T47D (cell line): ENCODE measurements around the gene ALDOA.

ENCODE experiments used
- DNase-seq, 2 experiments: peaks; one replicate each; pipeline versions ENCODE4 v3.0.0 to v3.0.0-alpha.2; 2011 to 2012; ENCODE audit warnings: low read depth in 1 of 2, low spot score in 1 of 2
- JUND ChIP-seq: IDR thresholded peaks from 2 replicates; pipeline ENCODE4 v1.6.1; 2012; ENCODE audit warnings: low read depth
- in situ Hi-C: cut with HindIII; loops from 2 replicates; pipeline ENCODE4 v1.10.0; 2016; ENCODE audit warnings: low sequenced_read_pairs, low pct_unique_long_range_greater_than_20kb

ALDOA gene

GRCh38 chr16:30090610-30091331 is 25.2 kb downstream of the ALDOA start:
- in situ Hi-C loops, result no loop called here
- no peak for TF ChIP-seq JUND
- no peak for DNase-seq

GRCh38 chr16:30091474-30092372 is 26.2 kb downstream of the ALDOA start, which contains the start of gene TBX6:
TSS of gene TBX6 (minus strand) at chr16:30091924. CDS start at chr16:30091193, 731 bp downstream.
- in situ Hi-C loops, result no loop called here
- TF ChIP-seq JUND, result no peak
- peak; percentile 91 to 93 for DNase-seq

- DNase-seq, result peak; percentile 44 to 46
- in situ Hi-C loops, result no loop called here
- TF ChIP-seq JUND, result no peak
These were observed 26.9 kb downstream of the ALDOA start for GRCh38 chr16:30092373-30093010.

- DNase-seq, result no peak
- in situ Hi-C loops, result no loop called here
- TF ChIP-seq JUND, result no peak
These were observed 29.1 kb downstream of the ALDOA start for GRCh38 chr16:30094541-30095165.

- DNase-seq, result peak in 1 of 2 experiments; percentile 37
- no peak for TF ChIP-seq JUND
- in situ Hi-C loops, result no loop called here
These were observed 29.9 kb downstream of the ALDOA start for GRCh38 chr16:30095166-30096078.

- TF ChIP-seq JUND, result no peak
- peak; percentile 92 to 99 for DNase-seq
- in situ Hi-C loops, result no loop called here
These were observed 30.7 kb downstream of the ALDOA start, which contains the start of gene YPEL3 for GRCh38 chr16:30096105-30096861. TSS of gene YPEL3 (minus strand) at chr16:30096213. CDS start at chr16:30095482, 731 bp downstream.

- no peak for DNase-seq
- in situ Hi-C loops, result no loop called here
- no peak for TF ChIP-seq JUND
These were observed 31.5 kb downstream of the ALDOA start for GRCh38 chr16:30096862-30097563.

GRCh38 chr16:30104090-30104489 is 38.5 kb downstream of the ALDOA start:
- in situ Hi-C loops, result no loop called here
- no peak for TF ChIP-seq JUND
- no peak for DNase-seq

GRCh38 chr16:30104492-30104891 is 38.9 kb downstream of the ALDOA start:
- DNase-seq, result peak in 1 of 2 experiments; percentile 61
- TF ChIP-seq JUND, result no peak
- in situ Hi-C loops, result no loop called here
